B cell (primary cell): ENCODE results near the gene ULBP1.

Experiments used
- CTCF ChIP-seq: fragments of 200-600 bp; IDR thresholded peaks from one replicate; pipeline ENCODE4 v1.8.0; 2022; ENCODE audit warnings: antibody characterized with exemption, mild to moderate bottlenecking
- EZH2 ChIP-seq: IDR thresholded peaks from 2 replicates; pipeline ENCODE4 v1.6.1; 2012; ENCODE audit warnings: borderline replicate concordance, low read depth, mild to moderate bottlenecking, moderate library complexity, low read length; ENCODE audit not compliant: insufficient read depth, poor library complexity, severe bottlenecking

DNA sequence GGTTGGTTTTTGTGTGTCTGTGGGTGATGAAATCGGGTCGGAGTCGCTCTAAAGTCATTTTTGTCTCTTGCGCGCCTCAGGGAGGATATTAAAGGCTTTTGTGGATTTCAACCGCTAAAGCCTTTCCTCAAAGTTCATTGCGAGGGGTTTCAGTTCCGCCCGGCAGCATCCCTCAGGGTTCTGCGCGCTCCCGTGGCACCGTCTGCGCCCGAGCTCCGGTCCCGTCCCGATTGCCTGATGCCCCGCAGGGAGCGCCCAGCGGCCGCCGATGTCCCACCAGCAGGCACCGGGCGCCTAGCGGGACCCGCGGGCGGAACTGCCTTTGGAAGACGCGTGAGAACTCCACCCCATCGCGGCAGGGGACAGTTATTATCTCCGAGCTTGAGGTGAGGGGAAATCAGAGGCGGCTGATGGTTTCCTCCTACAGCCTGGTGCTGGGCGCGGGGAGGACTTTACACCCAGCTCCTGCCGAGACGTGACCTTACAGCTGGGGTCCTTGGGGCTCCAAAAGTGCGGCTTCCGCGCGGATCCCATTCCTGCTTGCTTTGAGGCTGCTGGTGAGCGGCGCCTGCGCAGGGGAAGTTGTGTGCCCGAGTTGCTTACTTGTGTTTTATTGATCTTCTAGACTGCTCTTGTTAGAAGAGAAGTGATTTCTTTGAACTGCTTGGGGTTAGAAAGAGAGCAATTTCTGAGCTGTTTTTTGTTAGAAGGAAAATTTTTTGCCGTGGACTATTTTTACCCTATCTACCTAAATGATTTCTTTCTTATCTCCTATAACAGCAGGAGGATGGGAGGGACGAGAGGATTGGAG, 27.1 kb downstream of the ULBP1 start:
- TF ChIP-seq CTCF (no peak), EZH2 (no peak)
